ENCODE data around the gene SLC17A9. TPM values are rescaled to one million over a fixed set of nuclear protein-coding genes. Genes with fewer than 3 reads are reported as not detected.

The SLC17A9 gene
- total RNA-seq, 1 donor from 2014 or later: 12.0 TPM

- TF ChIP-seq, protein P1, sequence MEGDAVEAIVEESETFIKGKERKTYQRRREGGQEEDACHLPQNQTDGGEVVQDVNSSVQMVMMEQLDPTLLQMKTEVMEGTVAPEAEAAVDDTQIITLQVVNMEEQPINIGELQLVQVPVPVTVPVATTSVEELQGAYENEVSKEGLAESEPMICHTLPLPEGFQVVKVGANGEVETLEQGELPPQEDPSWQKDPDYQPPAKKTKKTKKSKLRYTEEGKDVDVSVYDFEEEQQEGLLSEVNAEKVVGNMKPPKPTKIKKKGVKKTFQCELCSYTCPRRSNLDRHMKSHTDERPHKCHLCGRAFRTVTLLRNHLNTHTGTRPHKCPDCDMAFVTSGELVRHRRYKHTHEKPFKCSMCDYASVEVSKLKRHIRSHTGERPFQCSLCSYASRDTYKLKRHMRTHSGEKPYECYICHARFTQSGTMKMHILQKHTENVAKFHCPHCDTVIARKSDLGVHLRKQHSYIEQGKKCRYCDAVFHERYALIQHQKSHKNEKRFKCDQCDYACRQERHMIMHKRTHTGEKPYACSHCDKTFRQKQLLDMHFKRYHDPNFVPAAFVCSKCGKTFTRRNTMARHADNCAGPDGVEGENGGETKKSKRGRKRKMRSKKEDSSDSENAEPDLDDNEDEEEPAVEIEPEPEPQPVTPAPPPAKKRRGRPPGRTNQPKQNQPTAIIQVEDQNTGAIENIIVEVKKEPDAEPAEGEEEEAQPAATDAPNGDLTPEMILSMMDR (IDR thresholded peaks at IDR 0.05; ENCODE audit: insufficient read depth, low read length, poor library complexity, severe bottlenecking): no peak
- no peak overlapping the region for H3K4me3 ChIP-seq (ENCODE audit: low read depth, low read length)
- no peak for DNase-seq (ENCODE audit: low read depth)
- H3K27me3 ChIP-seq (ENCODE audit: control insufficient read depth, insufficient read depth, low read length): peaks cover 92% of the 10 kb centered on the region
- no peaks in the 10 kb centered on the region for H3K36me3 ChIP-seq (ENCODE audit: control insufficient read depth, insufficient read depth, low read length)
Measured at GRCh38 chr20:62976886-62977285, 24.4 kb downstream of the SLC17A9 start.

GRCh38 chr20:62977613-62978560, 25.4 kb downstream of the SLC17A9 start:
- Histone ChIP-seq H3K27me3 (ENCODE audit: control insufficient read depth, insufficient read depth, low read length) (peaks cover 93% of the 10 kb centered on the region), H3K4me3 (ENCODE audit: low read depth, low read length) (no peak overlapping the region), H3K36me3 (ENCODE audit: control insufficient read depth, insufficient read depth, low read length) (no peaks in the 10 kb centered on the region)
- TF ChIP-seq, protein P1 (IDR thresholded peaks at IDR 0.05; ENCODE audit: insufficient read depth, low read length, poor library complexity, severe bottlenecking): no peak
- DNase-seq (ENCODE audit: low read depth): no peak

- peaks cover 90% of the 10 kb centered on the region for H3K27me3 ChIP-seq (ENCODE audit: control insufficient read depth, insufficient read depth, low read length)
- H3K4me3 ChIP-seq (ENCODE audit: low read depth, low read length): no peak overlapping the region
- no peaks in the 10 kb centered on the region for H3K36me3 ChIP-seq (ENCODE audit: control insufficient read depth, insufficient read depth, low read length)
- DNase-seq (ENCODE audit: low read depth): no peak
- TF ChIP-seq, protein P1 (IDR thresholded peaks at IDR 0.05; ENCODE audit: insufficient read depth, low read length, poor library complexity, severe bottlenecking): no peak
Measured at GRCh38 chr20:62978561-62978943, 26.0 kb downstream of the SLC17A9 start.

DNA sequence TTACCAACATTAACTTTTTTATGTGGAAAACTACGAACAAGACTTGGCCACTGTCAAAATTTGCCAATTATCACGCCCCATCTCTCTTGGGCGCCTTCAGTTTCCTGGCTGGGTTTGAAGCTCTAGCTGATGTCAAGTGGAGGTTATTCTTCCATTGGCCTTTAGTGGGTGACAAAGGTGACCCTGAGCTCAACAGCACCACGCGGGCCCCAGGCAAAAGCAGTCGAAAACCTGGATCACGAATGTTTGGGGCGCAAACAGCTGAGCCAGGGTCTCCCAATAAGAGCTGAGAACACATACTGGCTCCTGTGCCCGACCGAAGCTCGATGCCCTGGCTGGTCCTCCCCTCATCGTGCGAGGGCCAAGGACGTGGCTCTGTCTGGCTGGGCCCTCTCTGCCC, 26.8 kb downstream of the SLC17A9 start:
- peaks cover 86% of the 10 kb centered on the region for H3K27me3 ChIP-seq (ENCODE audit: control insufficient read depth, insufficient read depth, low read length)
- no peak for DNase-seq (ENCODE audit: low read depth)

GRCh38 chr20:62979876-62980373, 27.4 kb downstream of the SLC17A9 start:
- DNase-seq (ENCODE audit: low read depth): no peak
- no peaks in the 10 kb centered on the region for H3K36me3 ChIP-seq (ENCODE audit: control insufficient read depth, insufficient read depth, low read length)
- peaks cover 80% of the 10 kb centered on the region for H3K27me3 ChIP-seq (ENCODE audit: control insufficient read depth, insufficient read depth, low read length)
- TF ChIP-seq, protein P1 (IDR thresholded peaks at IDR 0.05; ENCODE audit: insufficient read depth, low read length, poor library complexity, severe bottlenecking): no peak
- no peak overlapping the region for H3K4me3 ChIP-seq (ENCODE audit: low read depth, low read length)

More for the DNA sequence above, 26.8 kb downstream of the SLC17A9 start:
- H3K4me3 ChIP-seq (ENCODE audit: low read depth, low read length): no peak overlapping the region
- no peaks in the 10 kb centered on the region for H3K36me3 ChIP-seq (ENCODE audit: control insufficient read depth, insufficient read depth, low read length)
- TF ChIP-seq, protein P1 (IDR thresholded peaks at IDR 0.05; ENCODE audit: insufficient read depth, low read length, poor library complexity, severe bottlenecking): no peak
